ENCODE data around the gene MIS18A. TPM values are rescaled to one million over a fixed set of nuclear protein-coding genes. Genes with fewer than 3 reads are reported as not detected.
A peak's percentile ranks its signal among the peaks of the same experiment; 100 is the strongest.

The MIS18A gene
- total RNA-seq (2014; rRNA removed; shearing (Covaris generic)) (46.1 and 49.3 TPM in 2 replicates), polyA plus RNA-seq (2016; fragmentation: Nextera tagmentation; extraction: Ambion mirVana) (126 and 133 TPM in 2 replicates)
- long read RNA-seq, transcript MIS18A-201 (5 exons, 1,575 nt): major isoform, 46 of 54 reads
- long read RNA-seq, partial matches to known transcripts: 5 of 54 reads
- long read RNA-seq, other reads (novel, unspliced or antisense): 3 of 54 reads

- H2AFZ ChIP-seq: peak within 1 kb of the TSS; percentile 84
- DNase-seq (ENCODE audit: low spot score): peak; percentile 95
- H3K36me3 Mint-ChIP-seq (ENCODE audit: low read depth): peaks cover 17% of the 10 kb centered on the region
- H3K27me3 Mint-ChIP-seq (ENCODE audit: insufficient read depth, low read depth, poor library complexity): peaks cover 16% of the 10 kb centered on the region
- no peaks in the 10 kb centered on the region for H3K9me3 Mint-ChIP-seq
- H3K79me2 ChIP-seq (replicated peaks; ENCODE audit: insufficient read depth): peaks cover 34% of the 10 kb centered on the region
- no peaks in the 10 kb centered on the region for H3K27me3 ChIP-seq (ENCODE audit: insufficient read depth)
- peak; percentile 89 for ATAC-seq
- H3K4me3 ChIP-seq: peak within 1 kb of the TSS; percentile 71
- peak within 1 kb of the TSS; percentile 98 for H3K27ac Mint-ChIP-seq
- no peaks in the 10 kb centered on the region for H3K9me2 ChIP-seq (ENCODE audit: insufficient read depth)
- H3K4me3 Mint-ChIP-seq: peak within 1 kb of the TSS; percentile 100
- peaks cover 10% of the 10 kb centered on the region; the same call in 1 of the 2 replicates for H4K20me1 ChIP-seq (replicated peaks; ENCODE audit: insufficient read depth)
- H3K4me2 ChIP-seq: peak within 1 kb of the TSS; percentile 86
- H3K4me1 Mint-ChIP-seq: peaks cover 4% of the 10 kb centered on the region; the same call in 2 of the 3 replicates
- no peak within 1 kb of the TSS for H3K27ac ChIP-seq (ENCODE audit: low read depth)
- peaks cover 12% of the 10 kb centered on the region for H3K4me1 ChIP-seq (ENCODE audit: insufficient read depth)
- no peaks in the 10 kb centered on the region; the same call in 1 of the 2 replicates for H3K36me3 ChIP-seq (ENCODE audit: insufficient read depth)
- no peaks in the 10 kb centered on the region for H3F3A ChIP-seq (replicated peaks; ENCODE audit: low read depth)
- TF ChIP-seq EZH2phosphoT487 (IDR thresholded peaks at IDR 0.05; ENCODE audit: unreplicated experiment) (no peak), JUNB (IDR thresholded peaks at IDR 0.05; ENCODE audit: unreplicated experiment) (no peak), ZNF331 (CRISPR knock-in tag; IDR thresholded peaks at IDR 0.05; ENCODE audit: low read depth) (no peak), NANOG (IDR thresholded peaks at IDR 0.05; ENCODE audit: borderline replicate concordance) (no peak), EZH2 (IDR thresholded peaks at IDR 0.05; ENCODE audit: low read depth, unreplicated experiment) (no peak), ZNF462 (CRISPR knock-in tag; IDR thresholded peaks at IDR 0.05) (no peak), POLR2AphosphoS5 (IDR thresholded peaks at IDR 0.05; ENCODE audit: low read depth) (peak; percentile 92), STAT1 (IDR thresholded peaks at IDR 0.05; ENCODE audit: unreplicated experiment) (no peak), CREB1 (CRISPR knock-in tag; IDR thresholded peaks at IDR 0.05; ENCODE audit: low read depth) (0 out of 2 replicates have a peak, but pooled peaks have one; percentile 14)
- TF ChIP-seq, protein P1, sequence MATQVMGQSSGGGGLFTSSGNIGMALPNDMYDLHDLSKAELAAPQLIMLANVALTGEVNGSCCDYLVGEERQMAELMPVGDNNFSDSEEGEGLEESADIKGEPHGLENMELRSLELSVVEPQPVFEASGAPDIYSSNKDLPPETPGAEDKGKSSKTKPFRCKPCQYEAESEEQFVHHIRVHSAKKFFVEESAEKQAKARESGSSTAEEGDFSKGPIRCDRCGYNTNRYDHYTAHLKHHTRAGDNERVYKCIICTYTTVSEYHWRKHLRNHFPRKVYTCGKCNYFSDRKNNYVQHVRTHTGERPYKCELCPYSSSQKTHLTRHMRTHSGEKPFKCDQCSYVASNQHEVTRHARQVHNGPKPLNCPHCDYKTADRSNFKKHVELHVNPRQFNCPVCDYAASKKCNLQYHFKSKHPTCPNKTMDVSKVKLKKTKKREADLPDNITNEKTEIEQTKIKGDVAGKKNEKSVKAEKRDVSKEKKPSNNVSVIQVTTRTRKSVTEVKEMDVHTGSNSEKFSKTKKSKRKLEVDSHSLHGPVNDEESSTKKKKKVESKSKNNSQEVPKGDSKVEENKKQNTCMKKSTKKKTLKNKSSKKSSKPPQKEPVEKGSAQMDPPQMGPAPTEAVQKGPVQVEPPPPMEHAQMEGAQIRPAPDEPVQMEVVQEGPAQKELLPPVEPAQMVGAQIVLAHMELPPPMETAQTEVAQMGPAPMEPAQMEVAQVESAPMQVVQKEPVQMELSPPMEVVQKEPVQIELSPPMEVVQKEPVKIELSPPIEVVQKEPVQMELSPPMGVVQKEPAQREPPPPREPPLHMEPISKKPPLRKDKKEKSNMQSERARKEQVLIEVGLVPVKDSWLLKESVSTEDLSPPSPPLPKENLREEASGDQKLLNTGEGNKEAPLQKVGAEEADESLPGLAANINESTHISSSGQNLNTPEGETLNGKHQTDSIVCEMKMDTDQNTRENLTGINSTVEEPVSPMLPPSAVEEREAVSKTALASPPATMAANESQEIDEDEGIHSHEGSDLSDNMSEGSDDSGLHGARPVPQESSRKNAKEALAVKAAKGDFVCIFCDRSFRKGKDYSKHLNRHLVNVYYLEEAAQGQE (IDR thresholded peaks at IDR 0.05; ENCODE audit: unreplicated experiment): no peak
- TF ChIP-seq, protein P2, sequence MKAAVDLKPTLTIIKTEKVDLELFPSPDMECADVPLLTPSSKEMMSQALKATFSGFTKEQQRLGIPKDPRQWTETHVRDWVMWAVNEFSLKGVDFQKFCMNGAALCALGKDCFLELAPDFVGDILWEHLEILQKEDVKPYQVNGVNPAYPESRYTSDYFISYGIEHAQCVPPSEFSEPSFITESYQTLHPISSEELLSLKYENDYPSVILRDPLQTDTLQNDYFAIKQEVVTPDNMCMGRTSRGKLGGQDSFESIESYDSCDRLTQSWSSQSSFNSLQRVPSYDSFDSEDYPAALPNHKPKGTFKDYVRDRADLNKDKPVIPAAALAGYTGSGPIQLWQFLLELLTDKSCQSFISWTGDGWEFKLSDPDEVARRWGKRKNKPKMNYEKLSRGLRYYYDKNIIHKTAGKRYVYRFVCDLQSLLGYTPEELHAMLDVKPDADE (IDR thresholded peaks at IDR 0.05): 0 out of 2 replicates have a peak, but pooled peaks have one; percentile 49
- TF ChIP-seq, protein P3, sequence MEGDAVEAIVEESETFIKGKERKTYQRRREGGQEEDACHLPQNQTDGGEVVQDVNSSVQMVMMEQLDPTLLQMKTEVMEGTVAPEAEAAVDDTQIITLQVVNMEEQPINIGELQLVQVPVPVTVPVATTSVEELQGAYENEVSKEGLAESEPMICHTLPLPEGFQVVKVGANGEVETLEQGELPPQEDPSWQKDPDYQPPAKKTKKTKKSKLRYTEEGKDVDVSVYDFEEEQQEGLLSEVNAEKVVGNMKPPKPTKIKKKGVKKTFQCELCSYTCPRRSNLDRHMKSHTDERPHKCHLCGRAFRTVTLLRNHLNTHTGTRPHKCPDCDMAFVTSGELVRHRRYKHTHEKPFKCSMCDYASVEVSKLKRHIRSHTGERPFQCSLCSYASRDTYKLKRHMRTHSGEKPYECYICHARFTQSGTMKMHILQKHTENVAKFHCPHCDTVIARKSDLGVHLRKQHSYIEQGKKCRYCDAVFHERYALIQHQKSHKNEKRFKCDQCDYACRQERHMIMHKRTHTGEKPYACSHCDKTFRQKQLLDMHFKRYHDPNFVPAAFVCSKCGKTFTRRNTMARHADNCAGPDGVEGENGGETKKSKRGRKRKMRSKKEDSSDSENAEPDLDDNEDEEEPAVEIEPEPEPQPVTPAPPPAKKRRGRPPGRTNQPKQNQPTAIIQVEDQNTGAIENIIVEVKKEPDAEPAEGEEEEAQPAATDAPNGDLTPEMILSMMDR (conservative IDR thresholded peaks at IDR 0.05; ENCODE audit: low read depth in 2 of 2): no peak
These were observed at the start of gene MIS18A for GRCh38 chr21:32278518-32279376. TSS of gene MIS18A (minus strand) at chr21:32279049. CDS start at chr21:32279014, 35 bp downstream.
